GM21423 (cell line): ENCODE results near the gene SCN2A.
"Not testable (repeated sequence)": the region's sequence is repeated elsewhere in the genome, so short reads cannot be mapped to it uniquely, and the experiment has no call there.

Source experiments
- ATAC-seq: cut with Tn5 transposase; IDR thresholded peaks from one replicate; pipeline ENCODE4 v1.9.1; 2021; ENCODE audit warnings: mild to moderate bottlenecking, moderate library complexity; ENCODE audit not compliant: unreplicated experiment

The SCN2A gene

DNA sequence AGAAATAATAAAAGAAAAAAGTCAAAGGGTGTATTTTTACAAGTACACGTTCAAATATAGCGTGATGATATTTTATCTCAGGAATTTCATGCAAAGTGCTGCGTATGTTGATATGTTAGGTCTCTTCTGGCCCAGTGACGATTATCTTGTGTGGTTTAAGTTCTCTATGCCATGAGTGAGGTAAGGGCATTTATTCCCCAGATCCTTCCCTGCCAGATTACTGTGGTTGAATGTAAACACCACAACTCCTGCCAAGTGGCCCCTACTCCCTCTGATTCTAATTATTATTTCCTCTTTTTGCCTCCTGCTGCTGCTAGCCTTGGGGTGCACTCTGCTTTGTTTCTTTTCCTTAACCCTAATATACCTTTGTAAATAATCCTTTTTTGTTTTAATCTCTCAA is 12.2 kb downstream of the SCN2A start:
- no peak for ATAC-seq

DNA sequence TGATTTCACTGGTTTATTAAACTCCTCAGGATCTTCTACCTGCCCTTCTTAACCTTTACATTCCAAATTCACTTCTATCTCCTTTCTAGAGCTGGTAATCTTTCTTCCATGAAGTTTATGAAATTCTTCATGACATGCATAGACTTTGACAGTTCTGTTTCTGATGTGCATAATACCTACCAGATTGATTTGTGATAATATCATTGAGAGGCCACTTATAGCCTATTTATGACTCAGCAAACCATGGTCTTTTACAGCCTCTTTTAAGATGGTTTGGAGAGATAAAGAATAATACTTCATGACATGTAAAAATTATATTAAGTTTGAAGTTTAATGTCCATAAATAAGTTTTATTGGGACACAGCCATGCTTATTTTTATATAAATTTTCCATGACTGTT is 14.0 kb downstream of the SCN2A start:
- ATAC-seq: no peak

DNA sequence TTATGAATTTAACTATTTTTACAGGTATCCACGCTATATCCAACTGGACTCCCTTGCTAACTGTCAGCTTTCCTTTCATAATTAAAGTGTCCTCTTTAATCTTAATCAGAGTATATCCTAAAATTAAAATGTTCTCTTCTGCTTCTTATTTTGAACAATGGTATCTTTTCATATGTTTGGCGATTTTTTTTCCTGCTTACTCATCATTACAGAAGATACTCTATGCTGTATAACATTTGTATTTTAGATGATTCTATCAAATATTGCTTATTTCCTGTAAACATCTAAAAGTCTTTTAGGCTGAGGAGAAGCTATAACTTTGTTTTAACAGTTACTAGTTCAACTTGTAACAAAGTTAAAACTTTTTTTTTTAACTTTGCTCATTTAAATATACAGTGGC is 17.4 kb downstream of the SCN2A start:
- no peak for ATAC-seq

DNA sequence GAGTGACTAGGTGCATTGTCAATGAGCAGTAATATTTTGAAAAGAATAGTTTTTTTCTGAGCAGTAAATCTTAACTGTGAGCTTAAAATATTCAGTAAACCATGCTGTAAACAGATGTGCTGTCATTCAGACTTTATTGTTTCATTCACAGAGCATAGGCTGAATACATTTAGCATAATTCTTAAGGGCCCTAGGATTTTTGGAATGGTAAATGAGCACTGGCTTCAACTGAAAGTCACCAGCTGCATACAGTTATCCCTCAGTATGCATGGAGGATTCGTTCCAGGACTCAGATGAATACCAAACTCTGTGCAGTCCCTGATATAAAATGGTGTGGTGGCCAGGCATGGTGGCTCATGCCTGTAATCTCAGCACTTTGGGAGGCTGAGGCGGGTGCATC is 21.1 kb downstream of the SCN2A start:
- not testable (repeated sequence) for ATAC-seq

DNA sequence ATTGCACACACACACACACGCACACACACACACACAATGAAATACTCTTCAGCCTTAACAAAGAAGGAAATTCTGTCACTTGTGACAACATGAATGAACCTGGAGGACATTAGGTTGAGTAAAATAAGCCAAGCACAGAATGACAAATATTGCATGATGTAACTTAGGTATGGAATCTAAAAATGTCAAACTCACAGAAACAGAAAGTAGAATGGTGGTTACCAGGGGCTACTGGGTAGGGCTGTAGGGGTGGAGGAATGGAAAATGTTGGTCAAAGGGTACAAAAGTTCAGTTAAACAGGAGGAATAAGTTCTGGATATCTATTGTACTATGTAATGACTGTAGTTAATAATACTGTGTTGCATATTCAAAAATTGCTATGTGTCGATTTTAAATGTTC is 29.5 kb downstream of the SCN2A start:
- ATAC-seq: no peak

DNA sequence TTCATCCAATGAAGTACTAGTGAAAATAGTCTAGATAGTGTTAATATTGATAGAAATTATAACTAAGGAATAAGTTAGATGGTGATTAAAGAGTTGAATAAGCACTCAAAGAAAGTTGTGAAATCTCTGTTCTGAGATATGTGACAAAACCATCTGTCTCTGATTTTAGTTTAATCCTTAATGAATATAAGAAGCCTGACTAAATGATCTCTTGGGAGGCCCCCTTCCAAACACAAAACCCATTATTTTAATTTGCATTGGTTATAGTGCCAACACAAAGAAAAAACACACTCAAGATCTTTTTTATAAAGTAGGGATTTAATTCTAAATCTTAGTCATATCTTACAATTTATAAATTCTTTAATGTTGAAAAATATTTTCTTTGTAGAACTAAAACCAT is 34.0 kb downstream of the SCN2A start:
- no peak for ATAC-seq

DNA sequence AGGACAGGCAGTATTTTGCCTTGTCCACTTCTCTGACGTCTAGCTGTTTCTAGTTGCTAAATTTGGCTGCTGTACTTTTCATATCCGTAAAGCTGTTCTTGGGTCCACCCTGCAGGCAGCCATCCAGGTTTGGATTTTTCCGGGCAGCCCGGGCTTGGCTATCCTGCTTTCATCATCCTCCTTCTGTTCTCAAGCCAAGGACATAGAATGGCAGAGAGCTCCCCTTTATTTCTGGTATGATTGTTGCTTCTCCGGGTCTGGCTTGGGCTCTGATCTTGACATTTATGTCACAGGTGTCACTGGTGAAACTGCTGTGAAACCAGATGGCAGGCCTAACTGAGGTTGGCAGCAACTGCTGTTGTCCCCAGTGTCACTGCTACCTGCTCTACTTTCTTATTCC is 35.5 kb downstream of the SCN2A start:
- ATAC-seq: no peak

DNA sequence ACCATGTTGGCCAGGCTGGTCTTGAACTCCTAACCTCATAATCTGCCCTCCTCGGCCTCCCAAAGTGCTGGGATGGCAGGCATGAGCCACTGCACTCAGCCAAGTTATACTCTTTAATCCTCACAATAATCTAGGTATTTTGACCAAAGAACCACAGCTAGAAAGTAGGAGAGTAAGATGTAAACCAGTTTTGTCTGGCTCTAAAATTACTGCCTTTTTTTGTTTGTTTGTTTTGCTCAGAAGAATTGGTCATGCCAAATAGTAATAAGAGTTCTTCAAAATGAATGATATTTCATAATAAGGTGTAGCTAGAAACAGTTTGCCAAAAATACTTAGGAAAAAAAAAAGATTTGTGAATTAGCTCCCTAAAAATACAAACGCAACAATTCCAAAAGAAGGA is 36.7 kb downstream of the SCN2A start:
- no peak for ATAC-seq

DNA sequence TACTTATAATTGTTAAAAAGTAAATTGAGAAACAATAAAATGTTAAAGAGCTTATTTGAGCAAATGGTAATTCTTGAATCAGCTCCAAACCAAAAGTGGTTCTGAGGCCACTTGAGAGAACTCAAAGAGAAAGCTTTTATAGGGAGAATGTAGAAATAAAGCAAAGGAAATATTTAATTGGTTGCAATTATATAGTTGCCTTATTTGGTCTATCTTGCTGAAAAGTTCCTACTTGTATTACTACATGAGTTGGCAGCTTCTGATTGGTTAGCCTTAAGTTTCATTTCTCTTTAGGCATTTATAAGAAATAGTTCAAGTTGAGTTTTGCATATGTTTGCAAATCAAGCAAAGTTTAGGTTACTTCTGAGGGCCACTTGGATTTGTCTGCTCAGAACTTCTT is 38.1 kb downstream of the SCN2A start:
- no peak for ATAC-seq

DNA sequence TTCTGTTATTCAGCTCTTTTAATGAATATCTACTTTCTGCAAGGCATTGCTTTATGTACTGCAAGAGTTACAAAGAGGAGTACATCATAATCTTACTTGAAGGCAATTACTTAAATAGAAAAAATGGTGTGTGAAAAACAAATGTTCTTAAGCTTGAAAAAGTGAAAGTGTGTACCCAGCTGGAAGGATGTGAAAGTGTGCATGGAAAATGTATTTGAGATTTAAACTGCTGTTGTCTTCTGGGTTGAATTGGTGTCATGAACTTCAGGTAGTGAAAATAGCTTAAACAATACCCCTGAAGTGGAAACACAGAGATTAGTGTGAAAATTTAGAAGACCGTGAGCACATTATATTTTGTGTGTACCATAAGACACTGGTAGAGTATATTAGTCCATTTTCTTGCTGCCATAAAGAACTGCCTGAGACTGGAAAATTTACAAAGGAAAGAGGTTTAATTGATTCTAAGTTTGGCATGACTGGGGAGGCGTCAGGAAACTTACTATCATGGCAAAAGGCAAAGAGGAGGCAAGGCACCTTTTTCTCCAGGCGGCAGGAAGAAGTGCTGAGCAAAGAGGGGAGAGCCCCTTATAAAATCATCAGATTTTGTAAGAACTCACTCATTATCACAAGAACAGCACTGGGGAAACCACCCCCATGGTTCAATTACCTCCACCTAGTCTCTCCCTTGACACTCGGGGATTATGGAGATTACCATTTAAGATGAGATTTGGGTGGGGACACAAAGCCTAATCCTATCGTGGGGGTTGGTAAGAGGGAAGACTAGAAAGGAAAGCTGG is 38.8 kb downstream of the SCN2A start:
- no peak for ATAC-seq

DNA sequence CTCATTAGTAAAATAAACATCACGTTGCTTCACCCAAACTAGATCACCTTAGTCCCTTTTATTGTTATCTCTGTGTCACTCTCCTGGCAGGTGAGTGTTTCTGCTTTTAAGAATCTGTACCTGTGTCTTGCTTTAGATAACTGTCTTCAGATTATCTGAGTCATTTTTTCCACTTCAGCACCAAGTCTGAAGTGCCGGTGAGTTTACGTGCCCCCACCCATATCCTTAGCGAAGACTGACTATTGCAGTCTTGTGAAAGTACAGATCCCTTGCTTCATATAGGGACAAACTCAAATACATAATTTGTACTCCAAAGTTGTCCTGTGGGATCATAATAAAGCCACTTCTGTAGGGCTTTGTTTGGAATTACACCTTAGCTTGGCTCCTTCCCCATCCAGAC is 41.1 kb downstream of the SCN2A start:
- ATAC-seq: no peak

DNA sequence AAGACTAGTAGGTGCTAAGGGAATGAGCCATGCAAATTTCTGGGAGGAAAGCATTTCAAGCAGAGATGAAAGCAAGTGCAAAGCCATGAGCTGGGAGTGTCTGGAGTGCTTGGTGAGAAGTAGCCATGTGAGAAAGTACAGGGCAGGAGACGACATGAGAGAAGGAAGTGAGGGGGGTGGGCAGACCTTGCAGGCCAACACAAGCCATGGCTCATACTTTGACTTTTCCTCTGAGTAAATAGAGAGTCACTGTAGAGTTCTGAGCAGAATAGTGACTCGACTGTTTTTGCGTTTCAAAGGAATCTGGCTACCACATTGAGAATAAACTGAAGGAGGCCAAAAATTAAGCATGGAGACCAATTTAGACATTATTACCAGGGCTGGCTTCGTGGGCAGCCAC is 42.2 kb downstream of the SCN2A start:
- no peak for ATAC-seq

DNA sequence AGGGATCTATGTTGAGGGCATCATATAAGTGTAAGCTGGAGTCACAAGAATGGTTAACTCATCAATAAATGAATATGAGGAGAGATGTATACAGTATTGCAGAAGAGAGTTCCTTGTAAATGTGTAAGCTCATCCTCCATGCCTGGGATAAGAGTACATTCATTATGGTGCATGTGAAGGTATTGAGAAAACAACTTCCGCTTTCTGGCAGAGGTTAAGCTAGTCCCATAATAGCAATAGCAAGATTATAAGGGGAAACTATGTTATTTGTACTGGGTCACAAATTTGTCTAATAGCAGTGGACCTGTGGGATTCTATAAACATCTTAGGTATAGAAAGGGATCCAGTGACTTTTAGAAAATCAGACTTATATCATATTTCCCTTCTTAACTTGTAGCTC is 44.1 kb downstream of the SCN2A start:
- no peak for ATAC-seq

DNA sequence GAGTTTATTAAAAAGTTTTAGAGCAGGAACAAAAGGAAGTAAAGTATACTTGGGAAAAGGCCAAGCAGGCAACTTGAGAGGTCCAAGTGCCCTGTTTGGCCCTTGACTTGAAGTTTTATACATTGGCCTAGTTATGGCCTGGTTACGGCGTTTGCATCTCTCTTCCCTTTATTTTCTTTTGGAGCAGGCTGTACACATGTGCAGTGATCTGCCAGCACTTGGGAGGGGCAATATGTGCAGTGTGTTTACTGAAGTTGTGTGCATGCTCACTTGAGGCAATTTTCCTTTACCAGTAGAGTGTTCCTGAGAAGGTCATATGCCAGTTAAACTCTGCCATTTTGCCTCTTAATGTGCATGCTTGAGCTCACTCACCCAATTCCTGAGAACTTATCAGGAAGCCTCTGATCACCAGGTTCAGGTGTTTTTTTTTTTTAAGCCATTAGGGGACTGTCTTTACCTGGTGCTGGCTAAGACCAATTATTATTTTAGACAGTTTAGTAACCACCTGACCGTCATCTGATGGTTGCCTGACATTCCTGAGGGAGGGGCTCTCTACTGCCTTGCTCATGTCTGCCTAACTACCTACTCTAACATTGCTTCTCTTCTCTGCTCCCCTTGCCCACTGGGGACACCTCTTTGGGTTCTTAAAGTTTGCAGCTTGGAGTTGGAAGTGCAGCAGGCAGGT is 48.0 kb downstream of the SCN2A start:
- no peak for ATAC-seq

DNA sequence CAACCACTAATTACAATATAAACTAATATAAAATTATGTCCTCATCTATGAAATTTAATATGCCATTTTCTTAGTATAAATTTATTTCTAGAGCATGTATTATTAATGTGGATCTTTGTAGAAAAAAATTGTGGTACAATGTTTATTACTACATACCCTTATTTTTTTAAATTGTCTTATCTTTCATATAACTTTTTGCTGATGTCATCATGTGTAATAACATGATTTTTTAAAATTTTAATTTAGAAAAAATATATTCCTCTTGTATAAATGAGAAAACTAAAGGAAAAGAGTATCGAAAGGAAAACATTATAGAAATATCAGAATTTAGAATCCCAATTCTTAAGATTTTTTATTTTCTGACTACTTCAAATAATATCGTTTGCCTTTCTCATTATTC is 49.9 kb downstream of the SCN2A start:
- ATAC-seq: no peak

DNA sequence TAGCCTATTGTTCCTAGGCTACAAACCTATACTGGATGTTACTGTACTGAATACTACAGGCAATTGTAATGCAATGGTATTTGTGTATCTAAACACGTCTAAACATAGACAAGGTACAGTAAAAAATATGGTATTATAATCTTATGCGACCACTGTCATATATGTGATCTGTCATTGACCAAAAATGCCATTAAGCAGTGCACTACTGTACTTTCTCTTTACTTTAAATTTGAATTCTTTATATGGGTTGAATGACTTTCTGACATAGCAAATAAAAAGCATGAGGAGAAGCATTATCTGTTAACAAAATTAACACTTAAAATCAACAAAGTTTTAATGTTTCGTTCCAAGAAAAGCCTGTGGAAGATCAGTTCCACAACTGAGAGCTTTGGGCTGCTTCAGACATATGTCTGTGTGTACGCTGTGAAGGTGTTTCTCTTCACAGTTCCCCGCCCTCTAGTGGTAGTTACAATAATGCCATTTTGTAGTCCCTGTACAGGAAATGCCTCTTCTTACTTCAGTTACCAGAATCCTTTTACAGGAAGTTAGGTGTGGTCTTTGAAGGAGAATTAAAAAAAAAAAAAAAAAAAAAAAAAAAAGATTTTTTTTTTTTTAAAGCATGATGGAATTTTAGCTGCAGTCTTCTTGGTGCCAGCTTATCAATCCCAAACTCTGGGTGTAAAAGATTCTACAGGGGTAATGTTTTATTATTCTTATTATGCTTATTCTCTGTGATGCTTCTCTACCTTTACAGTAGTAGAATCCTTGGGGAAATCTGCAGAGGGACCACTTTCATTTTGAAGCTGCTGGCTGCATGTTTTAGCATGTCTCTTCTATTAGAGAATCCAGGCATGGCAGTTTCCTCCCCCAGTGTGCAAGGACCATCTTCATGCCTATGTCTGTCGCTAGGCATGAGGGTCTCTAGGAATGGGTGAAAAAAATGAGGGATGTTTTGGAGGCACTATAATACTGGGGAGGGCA is 54.5 kb downstream of the SCN2A start:
- ATAC-seq: peak; percentile 100

DNA sequence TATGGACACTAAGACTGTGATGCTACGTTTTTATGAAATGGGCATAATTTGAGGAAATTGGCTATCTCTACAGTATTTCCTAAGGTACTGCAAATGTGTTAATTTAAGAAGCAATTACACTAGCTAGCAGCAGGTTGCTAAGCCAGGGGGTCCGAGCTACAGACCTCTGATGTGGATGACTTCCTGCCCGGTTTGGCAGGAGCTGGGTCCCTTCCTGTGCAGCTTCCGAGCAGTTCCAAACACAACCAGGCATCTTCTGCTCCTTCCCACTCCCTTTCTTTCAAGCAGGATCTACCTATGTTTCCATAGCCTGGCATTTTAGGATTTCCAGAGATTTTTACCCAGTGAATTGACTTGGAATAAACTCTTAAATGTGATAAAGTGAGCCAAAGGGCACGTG is 55.7 kb downstream of the SCN2A start:
- ATAC-seq: no peak

DNA sequence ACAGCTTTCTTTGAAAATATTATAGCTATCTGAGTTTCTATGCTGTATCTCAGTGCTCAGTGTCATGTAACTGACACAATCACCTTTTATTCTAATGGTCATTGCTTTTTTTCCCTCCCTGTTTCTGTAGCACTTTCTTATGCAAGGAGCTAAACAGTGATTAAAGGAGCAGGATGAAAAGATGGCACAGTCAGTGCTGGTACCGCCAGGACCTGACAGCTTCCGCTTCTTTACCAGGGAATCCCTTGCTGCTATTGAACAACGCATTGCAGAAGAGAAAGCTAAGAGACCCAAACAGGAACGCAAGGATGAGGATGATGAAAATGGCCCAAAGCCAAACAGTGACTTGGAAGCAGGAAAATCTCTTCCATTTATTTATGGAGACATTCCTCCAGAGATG is 56.4 kb downstream of the SCN2A start:
- no peak for ATAC-seq

DNA sequence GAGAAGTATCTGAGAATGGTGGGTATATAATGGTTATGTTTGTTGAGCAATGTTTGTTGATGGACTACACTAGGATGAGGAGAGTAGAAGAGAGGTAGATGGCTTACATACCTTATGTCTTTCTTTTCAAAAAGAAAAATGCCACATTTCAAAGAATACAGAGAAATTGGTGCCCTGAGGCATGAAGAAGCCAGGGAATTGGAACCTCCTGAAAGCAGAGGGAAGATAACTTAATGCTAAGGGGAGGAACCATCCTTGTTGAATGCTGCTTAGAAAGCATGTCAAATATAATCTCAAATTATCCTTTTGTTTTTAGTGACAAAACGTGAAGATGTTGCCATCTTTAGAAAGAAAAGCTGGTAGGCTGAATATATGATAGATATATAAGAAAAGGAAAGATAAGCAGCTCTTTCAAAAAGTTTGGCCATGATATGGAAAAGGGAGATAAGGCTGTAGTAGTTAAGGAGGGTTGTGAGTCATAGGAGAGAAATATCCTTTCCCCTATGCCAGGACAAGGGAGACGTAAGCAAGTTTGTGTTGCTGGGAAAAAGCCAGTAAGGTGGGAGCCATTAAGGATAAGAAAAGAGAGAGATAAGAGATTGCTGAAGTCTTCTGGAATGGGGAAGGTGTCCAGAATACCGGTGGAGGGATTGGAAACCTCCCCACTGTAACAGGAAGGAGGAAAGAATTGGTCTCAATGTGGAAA is 66.3 kb downstream of the SCN2A start:
- ATAC-seq: no peak

DNA sequence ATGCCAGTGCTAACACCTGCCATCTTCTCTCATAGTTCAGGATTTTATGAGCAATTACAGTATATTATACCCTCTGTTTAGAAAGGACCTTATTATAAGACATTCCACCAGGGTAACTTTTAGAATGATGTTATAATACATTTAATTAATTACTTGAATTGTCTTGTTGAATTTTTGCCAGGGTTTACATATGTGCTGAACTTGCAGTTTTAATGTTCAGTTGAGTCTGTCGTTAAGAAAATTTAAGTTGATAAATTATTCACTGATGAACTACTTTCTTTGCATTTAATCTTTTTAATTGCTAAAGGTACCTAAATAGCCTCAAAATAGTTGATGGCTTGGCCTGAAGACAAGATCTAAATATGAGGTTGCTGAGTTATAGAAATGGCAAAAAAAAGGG is 68.1 kb downstream of the SCN2A start:
- ATAC-seq: no peak

DNA sequence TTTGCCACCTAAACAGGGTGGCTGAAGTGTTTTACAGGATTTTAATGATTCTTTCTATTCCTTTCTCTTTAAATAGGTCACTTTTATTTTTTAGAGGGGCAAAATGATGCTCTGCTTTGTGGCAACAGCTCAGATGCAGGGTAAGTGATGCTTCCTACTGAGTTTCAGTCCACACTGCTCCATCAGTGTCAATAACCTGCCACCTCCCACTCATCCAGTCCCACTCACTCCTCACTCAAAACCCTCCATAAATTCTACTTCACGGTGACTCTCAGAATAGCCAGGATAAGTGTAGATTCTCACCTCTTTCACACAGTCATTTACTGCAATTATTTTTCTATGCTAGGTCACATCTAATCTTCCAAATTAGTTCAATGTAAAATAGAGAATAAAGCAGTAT is 72.7 kb downstream of the SCN2A start:
- ATAC-seq: no peak
